Adipocyte (in vitro differentiated cells): ENCODE results near the gene PEPD.

Experiments used
- DNase-seq: peaks from one replicate; pipeline ENCODE4 v3.0.0-alpha.2; 2015; ENCODE audit warnings: low read depth
- H3K27me3 ChIP-seq: replicated peaks from 2 replicates; pipeline ENCODE4 v1.7.0; 2013; ENCODE audit warnings: mild to moderate bottlenecking, low read length, moderate library complexity; ENCODE audit not compliant: control insufficient read depth, insufficient read depth
- H3K36me3 ChIP-seq: 2 replicates; pipeline ENCODE4 v1.7.0; 2013; ENCODE audit warnings: low read length, mild to moderate bottlenecking, moderate library complexity; ENCODE audit not compliant: control insufficient read depth, insufficient read depth, severe bottlenecking
- H3K4me1 ChIP-seq: 2 replicates; pipeline ENCODE4 v1.7.0; 2013; ENCODE audit warnings: mild to moderate bottlenecking, low read length, moderate library complexity; ENCODE audit not compliant: control insufficient read depth, insufficient read depth
- H3K4me3 ChIP-seq: 2 replicates; pipeline ENCODE4 v1.7.0; 2013; ENCODE audit warnings: mild to moderate bottlenecking, low read length, moderate library complexity
- H3K9ac ChIP-seq: 2 replicates; pipeline ENCODE4 v1.7.0; 2013; ENCODE audit warnings: mild to moderate bottlenecking, low read length, moderate library complexity
- H3K9me3 ChIP-seq: 2 replicates; pipeline ENCODE4 v1.7.0; 2013; ENCODE audit warnings: mild to moderate bottlenecking, low read length, moderate library complexity; ENCODE audit not compliant: control insufficient read depth

Gene PEPD

DNA sequence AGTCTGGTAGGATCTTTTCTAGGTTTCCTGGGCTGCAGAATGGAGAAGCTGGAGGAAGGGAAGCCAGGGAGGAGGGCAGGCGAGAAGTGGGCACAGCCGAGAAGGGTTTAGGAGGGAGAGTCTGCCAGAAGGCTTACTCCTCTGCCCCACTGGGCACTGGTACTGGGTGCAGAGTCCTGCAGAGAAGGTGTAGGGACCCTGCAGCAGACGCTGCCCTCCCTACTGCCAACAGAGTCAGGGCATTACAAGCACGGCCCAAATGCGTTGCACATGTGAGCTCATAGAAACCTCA is 726 bp upstream of the PEPD start:
- H3K4me1 ChIP-seq = peaks cover 21% of the 10 kb centered on the region
- H3K9me3 ChIP-seq = no peaks in the 10 kb centered on the region
- peak overlapping the region; percentile 69 for H3K9ac ChIP-seq
- H3K27me3 ChIP-seq = peaks cover 5% of the 10 kb centered on the region
- H3K4me3 ChIP-seq = peak overlapping the region; percentile 93
- no peaks in the 10 kb centered on the region for H3K36me3 ChIP-seq
- DNase-seq = no peak

DNA sequence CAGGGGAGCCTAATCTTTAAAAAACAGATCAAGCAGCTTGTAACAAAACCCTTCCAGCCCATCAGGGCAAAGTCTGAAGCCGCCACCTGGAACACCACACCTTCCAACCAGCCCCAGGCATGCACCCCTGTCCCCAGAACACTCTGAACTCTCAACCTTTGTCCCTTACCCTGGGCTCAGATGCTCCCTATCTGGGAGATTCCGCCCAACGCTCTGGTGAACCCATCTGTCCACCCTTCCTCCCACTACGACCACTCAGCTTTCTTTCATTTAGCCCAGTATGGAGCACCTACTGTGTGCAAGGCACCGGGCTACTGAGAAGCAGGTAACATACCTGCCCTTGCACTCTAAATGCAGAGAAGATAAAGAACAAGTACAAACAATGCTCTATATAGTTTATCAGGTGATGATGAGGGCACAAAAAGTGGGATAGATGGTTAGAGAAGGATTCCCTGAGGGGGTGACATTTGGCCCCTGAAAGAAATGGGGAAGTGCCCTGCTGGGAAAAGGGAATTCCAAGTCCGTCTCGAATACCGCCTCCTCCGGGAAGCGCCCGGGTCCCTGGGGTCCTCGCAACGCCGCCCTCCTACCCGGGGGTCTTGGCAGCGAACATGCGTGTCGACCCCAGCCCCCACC is 629 bp downstream of the PEPD start:
- peaks cover 21% of the 10 kb centered on the region for H3K4me1 ChIP-seq
- no peaks in the 10 kb centered on the region for H3K9me3 ChIP-seq
- no peaks in the 10 kb centered on the region for H3K27me3 ChIP-seq
- H3K4me3 ChIP-seq = peak overlapping the region; percentile 93
- no peaks in the 10 kb centered on the region for H3K36me3 ChIP-seq
- peak overlapping the region; percentile 94 for H3K9ac ChIP-seq
- DNase-seq = peak; percentile 7

DNA sequence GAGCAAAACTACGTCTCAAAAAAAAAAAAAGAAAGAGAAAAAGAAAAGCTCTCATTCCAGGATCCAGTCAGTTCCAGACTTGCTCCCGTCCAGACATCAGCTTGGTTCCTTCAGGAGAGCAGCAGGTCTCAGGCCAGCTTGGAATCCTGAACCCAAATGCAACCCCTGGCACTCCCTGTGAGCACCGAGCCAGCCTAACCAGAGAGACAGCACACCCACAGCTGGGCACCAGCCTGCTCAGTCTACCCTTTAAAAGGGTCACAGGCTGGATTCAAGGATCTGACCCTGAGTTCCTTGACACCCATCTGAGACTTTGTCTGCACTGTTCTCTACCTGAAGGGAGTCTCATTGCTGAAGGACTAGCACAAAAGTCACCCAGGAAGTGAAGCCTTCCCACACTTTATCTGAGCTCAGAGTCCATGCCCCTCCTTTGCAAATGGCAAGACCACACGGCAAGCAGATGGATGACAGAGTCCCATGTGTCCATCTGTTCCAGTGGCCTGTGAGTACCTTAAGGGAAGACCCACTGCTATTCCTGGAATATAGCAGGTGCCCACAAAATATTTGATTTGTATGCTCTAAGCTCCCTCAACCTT is 1.4 kb downstream of the PEPD start:
- H3K36me3 ChIP-seq = no peaks in the 10 kb centered on the region
- H3K4me1 ChIP-seq = peaks cover 28% of the 10 kb centered on the region
- H3K9ac ChIP-seq = no peak overlapping the region
- H3K27me3 ChIP-seq = no peaks in the 10 kb centered on the region
- H3K4me3 ChIP-seq = peak overlapping the region; percentile 93
- DNase-seq = no peak
- H3K9me3 ChIP-seq = no peaks in the 10 kb centered on the region

DNA sequence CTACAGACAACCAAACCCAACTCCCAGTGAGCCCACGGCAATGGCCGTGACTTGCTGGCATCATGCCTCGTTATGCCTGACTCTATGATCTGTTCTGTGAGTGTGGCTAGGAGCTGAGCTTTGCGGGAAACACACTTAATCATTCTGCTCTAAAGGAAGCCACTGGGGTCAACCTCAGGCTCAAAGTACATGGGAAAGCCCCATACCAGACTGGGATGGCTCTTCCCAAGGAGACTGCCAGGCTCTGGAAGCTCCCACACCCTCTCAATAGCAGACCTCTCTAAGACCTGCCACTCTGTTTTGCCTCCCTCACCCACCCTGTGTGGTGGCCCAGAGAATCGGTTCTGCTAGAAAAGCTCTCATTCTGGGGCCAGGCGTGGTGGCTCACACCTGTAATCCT is 2.2 kb downstream of the PEPD start:
- Histone ChIP-seq H3K36me3 (no peaks in the 10 kb centered on the region), H3K9ac (no peak overlapping the region), H3K27me3 (no peaks in the 10 kb centered on the region), H3K4me1 (peaks cover 33% of the 10 kb centered on the region), H3K9me3 (no peaks in the 10 kb centered on the region), H3K4me3 (no peak overlapping the region)
- DNase-seq = no peak

DNA sequence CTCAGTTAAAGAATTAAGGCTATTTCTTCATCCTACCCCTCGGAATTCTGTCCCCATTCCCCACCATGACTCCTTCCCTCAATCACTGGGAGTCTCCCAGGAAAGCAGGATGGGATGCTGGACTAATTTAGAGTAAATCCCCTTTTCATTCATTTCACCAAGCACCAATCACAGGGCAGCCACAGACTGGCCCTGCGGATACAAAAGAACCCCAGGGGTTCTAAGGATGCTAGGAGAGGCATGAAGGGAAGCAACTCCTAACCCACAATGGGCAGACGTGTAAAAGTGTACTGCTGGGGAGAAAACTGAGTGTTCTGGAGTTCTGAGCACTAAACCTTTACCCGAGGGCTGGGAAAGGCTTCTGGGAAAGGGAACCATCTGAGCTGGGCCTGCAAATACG is 3.0 kb downstream of the PEPD start:
- no peaks in the 10 kb centered on the region for H3K36me3 ChIP-seq
- peaks cover 33% of the 10 kb centered on the region for H3K4me1 ChIP-seq
- no peak for DNase-seq
- no peak overlapping the region for H3K4me3 ChIP-seq
- H3K9ac ChIP-seq = no peak overlapping the region
- H3K27me3 ChIP-seq = no peaks in the 10 kb centered on the region
- H3K9me3 ChIP-seq = no peaks in the 10 kb centered on the region

DNA sequence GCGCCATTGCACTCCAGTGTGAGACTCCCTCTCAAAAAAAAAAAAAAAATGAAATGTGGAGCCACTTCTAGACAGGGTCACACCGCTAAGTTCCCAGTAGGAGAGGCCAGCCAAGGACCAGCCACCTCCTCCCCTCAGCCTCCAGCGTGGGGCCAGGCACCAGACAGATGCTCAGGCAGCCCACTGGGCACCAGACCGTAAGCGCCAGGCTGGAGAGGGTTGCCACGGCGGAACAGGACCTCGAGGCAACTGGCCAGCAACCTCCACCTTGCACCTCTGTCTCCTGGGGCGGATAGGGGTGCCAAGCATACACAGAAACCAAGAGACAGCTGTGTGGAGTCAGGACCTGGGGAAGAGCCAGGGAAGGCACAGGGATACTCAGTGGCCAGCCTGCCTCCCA is 3.7 kb downstream of the PEPD start:
- Histone ChIP-seq H3K36me3 (no peaks in the 10 kb centered on the region), H3K4me1 (peaks cover 33% of the 10 kb centered on the region), H3K4me3 (no peak overlapping the region), H3K9ac (no peak overlapping the region), H3K9me3 (no peaks in the 10 kb centered on the region), H3K27me3 (no peaks in the 10 kb centered on the region)
- no peak for DNase-seq

DNA sequence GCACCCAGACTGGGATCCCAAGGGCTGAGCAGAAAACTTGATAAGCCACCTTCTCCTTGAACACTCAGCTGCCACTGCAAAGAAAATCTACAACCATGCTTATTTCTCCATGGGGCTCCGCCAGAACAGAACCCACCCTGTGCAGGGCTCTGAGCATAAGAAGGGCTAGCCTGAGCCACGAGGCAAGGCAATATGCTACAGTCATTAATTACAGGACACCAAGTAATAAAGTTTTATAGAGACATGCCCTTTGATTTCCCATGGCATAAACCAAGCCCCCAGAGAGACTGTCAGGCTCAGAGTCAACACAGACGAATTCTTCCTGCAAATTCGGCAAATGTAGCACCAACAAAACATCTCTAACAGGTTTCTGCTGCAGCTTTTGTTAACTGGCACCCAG is 5.7 kb downstream of the PEPD start:
- Histone ChIP-seq H3K4me3 (no peak overlapping the region), H3K4me1 (peaks cover 27% of the 10 kb centered on the region), H3K36me3 (peaks cover 8% of the 10 kb centered on the region), H3K9ac (no peak overlapping the region), H3K9me3 (no peaks in the 10 kb centered on the region), H3K27me3 (no peaks in the 10 kb centered on the region)
- no peak for DNase-seq

DNA sequence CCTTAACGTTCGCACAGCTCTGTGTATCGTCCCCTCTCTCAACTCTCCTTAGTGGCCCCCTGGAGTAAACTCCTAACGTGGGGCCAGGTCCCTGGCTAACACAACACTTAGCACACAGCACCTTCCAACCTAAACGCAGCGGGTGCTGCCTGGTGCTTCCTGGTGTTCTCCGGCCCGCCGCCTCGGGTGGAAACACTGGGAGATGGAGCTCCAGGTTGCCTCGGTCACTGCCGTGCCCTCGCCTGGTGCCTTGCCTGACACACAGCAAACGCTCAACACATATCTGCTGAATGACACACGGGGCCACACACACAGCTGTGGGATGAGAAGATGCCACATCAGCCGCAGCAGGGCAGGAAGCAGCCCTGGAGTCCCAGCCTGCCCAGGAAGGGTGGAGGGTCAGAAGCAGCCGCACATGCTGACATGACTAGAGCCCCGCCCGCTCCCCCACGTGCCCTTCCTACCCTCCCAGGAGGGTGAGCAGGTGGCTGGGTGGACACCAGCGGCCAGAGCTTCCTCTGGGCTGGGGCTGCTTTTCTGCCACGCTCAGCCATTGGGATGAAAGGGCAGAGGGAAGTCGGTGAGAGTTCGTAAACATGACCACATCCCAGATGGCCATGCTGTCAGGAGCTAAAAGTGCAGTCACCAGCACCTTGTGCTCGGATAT is 6.6 kb downstream of the PEPD start:
- no peak overlapping the region for H3K4me3 ChIP-seq
- H3K9me3 ChIP-seq = no peaks in the 10 kb centered on the region
- peak overlapping the region; percentile 6 for H3K9ac ChIP-seq
- no peak for DNase-seq
- peaks cover 17% of the 10 kb centered on the region for H3K36me3 ChIP-seq
- peaks cover 18% of the 10 kb centered on the region for H3K4me1 ChIP-seq
- no peaks in the 10 kb centered on the region for H3K27me3 ChIP-seq

DNA sequence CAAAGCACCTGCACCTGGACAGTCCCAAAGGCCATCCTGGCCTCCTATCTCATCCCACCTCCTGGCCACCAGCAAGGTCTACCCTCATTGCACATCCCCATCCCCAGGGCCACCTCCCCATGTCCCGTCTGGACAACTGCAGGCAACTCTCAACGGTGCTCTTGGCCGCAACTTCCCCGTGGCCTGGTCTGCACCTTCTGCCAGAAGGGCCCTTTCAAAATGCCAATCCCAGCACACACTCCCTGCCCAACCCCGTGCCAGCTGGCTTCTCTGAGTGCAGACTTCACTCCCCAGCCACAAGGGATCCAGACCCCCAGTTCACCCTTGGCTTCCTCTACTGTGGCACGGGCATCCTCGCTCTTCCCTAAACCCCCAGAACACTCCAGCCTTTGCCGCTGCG is 8.2 kb downstream of the PEPD start:
- H3K9me3 ChIP-seq = no peaks in the 10 kb centered on the region
- H3K9ac ChIP-seq = no peak overlapping the region
- DNase-seq = no peak
- H3K4me3 ChIP-seq = no peak overlapping the region
- H3K27me3 ChIP-seq = no peaks in the 10 kb centered on the region
- peaks cover 23% of the 10 kb centered on the region for H3K36me3 ChIP-seq
- H3K4me1 ChIP-seq = peaks cover 27% of the 10 kb centered on the region

DNA sequence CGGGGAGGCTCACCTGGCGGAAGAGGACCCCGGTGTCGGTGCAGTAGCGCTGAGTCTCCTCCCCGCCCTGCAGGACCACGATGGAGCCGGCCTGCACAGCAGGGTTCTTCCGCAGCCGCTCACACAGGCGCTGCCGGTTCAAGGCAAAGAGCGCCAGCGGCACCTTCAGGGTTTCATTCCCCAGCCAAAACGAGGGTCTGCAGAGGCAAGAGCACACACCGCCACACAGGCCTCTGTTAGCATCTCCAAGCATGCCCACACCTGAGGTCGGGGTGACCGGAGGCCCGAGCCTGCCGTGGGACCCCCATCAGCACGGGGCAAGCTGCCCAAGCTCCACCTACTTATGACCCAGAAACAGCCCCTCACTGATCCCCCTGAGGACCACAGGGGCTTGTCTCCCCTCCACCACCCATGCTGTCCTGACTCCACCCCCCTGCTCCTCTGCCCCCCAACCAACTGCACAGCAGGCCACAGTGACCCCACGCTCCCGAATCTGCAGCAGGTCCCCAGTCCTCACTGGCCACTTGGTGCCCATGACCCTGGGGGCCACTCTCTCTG is 8.9 kb downstream of the PEPD start:
- peaks cover 23% of the 10 kb centered on the region for H3K36me3 ChIP-seq
- peaks cover 32% of the 10 kb centered on the region for H3K4me1 ChIP-seq
- no peak for DNase-seq
- no peaks in the 10 kb centered on the region for H3K27me3 ChIP-seq
- no peak overlapping the region for H3K4me3 ChIP-seq
- no peak overlapping the region for H3K9ac ChIP-seq
- H3K9me3 ChIP-seq = no peaks in the 10 kb centered on the region

DNA sequence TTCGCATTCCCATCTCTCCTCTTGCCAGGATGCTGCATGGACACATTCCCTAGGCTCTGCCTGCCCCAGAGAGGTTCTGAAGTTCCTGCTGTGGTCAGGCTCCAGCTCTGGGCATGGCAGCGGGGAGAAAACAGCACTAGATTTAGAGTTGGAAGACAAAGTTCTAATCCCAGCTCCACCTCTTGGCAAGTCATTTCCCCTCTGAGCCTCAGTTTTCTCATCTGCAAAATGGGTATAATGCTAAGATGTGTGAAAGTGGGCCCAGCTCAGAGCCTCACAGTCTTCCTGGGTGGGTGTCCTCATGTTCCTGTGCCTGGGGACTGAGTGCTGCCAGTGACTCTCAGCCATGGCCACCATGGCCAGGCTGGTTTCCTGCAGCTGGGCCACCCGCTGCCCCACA is 9.6 kb downstream of the PEPD start:
- DNase-seq = no peak
- peaks cover 23% of the 10 kb centered on the region for H3K36me3 ChIP-seq
- H3K9me3 ChIP-seq = no peaks in the 10 kb centered on the region
- no peak overlapping the region for H3K9ac ChIP-seq
- H3K4me3 ChIP-seq = no peak overlapping the region
- H3K27me3 ChIP-seq = no peaks in the 10 kb centered on the region
- H3K4me1 ChIP-seq = peaks cover 37% of the 10 kb centered on the region
